Stimulated activated CD8-positive, alpha-beta memory T cell treated with anti-CD3 and anti-CD28 coated beads, Interleukin-12 subunit alpha, Interleukin-12 subunit beta, amount 100 ng/mL, for 4 hours (primary cell): ENCODE measurements around the gene LRRFIP1.
"Not testable (repeated sequence)": the region's sequence is repeated elsewhere in the genome, so short reads cannot be mapped to it uniquely, and the experiment has no call there.

Experiments
- DNase-seq: peaks from one replicate; pipeline ENCODE4 v3.0.0-alpha.2; 2020; ENCODE audit warnings: low read depth

LRRFIP1 gene

GRCh38 chr2:237627441-237628246 lies at the start of gene LRRFIP1:
Gene LRRFIP1 (plus strand): TSS chr2:237627587. CDS start chr2:237627645, 58 bp downstream.
- no peak for DNase-seq

- DNase-seq = no peak
Measured at GRCh38 chr2:237577956-237578870, 49.2 kb upstream of the LRRFIP1 start.

- no peak for DNase-seq
Measured at GRCh38 chr2:237581326-237581725, 46.1 kb upstream of the LRRFIP1 start.

GRCh38 chr2:237581751-237582746 lies 45.3 kb upstream of the LRRFIP1 start:
- no peak for DNase-seq

- no peak for DNase-seq
Measured at GRCh38 chr2:237583385-237584295, 43.7 kb upstream of the LRRFIP1 start.

GRCh38 chr2:237585590-237586221 lies 41.7 kb upstream of the LRRFIP1 start:
- DNase-seq = no peak

- no peak for DNase-seq
Measured at GRCh38 chr2:237588044-237588696, 39.2 kb upstream of the LRRFIP1 start.

GRCh38 chr2:237590272-237591140 lies 36.9 kb upstream of the LRRFIP1 start, which contains the start of gene RAB17:
Gene RAB17 (minus strand): TSS chr2:237590734. CDS start chr2:237586154, 4,580 bp downstream.
- no peak for DNase-seq

GRCh38 chr2:237591141-237591881 lies 36.1 kb upstream of the LRRFIP1 start:
- no peak for DNase-seq

- no peak for DNase-seq
Measured at GRCh38 chr2:237592425-237592980, 34.9 kb upstream of the LRRFIP1 start.

GRCh38 chr2:237593036-237593435 lies 34.4 kb upstream of the LRRFIP1 start:
- no peak for DNase-seq

GRCh38 chr2:237593596-237594320 lies 33.6 kb upstream of the LRRFIP1 start:
- DNase-seq = no peak

- DNase-seq = no peak
Measured at GRCh38 chr2:237594514-237594871, 32.9 kb upstream of the LRRFIP1 start.

- DNase-seq = not testable (repeated sequence)
Measured at GRCh38 chr2:237595829-237596519, 31.4 kb upstream of the LRRFIP1 start.

- DNase-seq = no peak
Measured at GRCh38 chr2:237596520-237597195, 30.7 kb upstream of the LRRFIP1 start.
